Metanephros (tissue), 1 donor: ENCODE data around the gene ZSCAN16. TPM values are rescaled to one million over a fixed set of nuclear protein-coding genes. Genes with fewer than 3 reads are reported as not detected.

Source experiments
- total RNA-seq: library from RNA; depleted of rRNA; stranded (reverse); fragments of >200 nt; gene quantifications from one replicate; pipeline ENCODE4 v1.2.3, GENCODE V29; 2014

The ZSCAN16 gene
- 4.4 TPM for total RNA-seq

GRCh38 chr6:28124350-28124970, at the start of gene ZSCAN16:
ZSCAN16 (plus strand) TSS chr6:28124609; CDS start chr6:28125444, 835 bp downstream.

GRCh38 chr6:28080381-28080630, 44.1 kb upstream of the ZSCAN16 start, which contains the start of gene ZNF165:
ZNF165 (plus strand) TSS chr6:28080568; CDS start chr6:28085481, 4,913 bp downstream.

GRCh38 chr6:28141500-28142329, 17.3 kb downstream of the ZSCAN16 start, which contains the start of gene ZKSCAN8:
ZKSCAN8 (plus strand) TSS chr6:28141883; CDS start chr6:28148408, 6,525 bp downstream.

Other genes with a start within 250 kb of the ZSCAN16 start
- gene OR2B2, start 212.2 kb upstream of the ZSCAN16 start, total RNA-seq, result not detected
- 0.23 TPM for gene OR2B6, start 167.4 kb upstream of the ZSCAN16 start, total RNA-seq
- 3.0 TPM for gene ZNF165, start 44.0 kb upstream of the ZSCAN16 start, total RNA-seq
- 31.7 TPM for gene ZKSCAN8, start 17.3 kb downstream of the ZSCAN16 start, total RNA-seq
- gene ZSCAN9, start 100.7 kb downstream of the ZSCAN16 start, total RNA-seq, result 16.6 TPM
- gene ZKSCAN4, start 127.7 kb downstream of the ZSCAN16 start, total RNA-seq, result 7.6 TPM
- 1.6 TPM for gene NKAPL, start 134.7 kb downstream of the ZSCAN16 start, total RNA-seq
- gene ZSCAN26, start 142.5 kb downstream of the ZSCAN16 start, total RNA-seq, result 31.0 TPM
- gene PGBD1, start 157.0 kb downstream of the ZSCAN16 start, total RNA-seq, result 6.4 TPM
- gene ZSCAN31, start 211.5 kb downstream of the ZSCAN16 start, total RNA-seq, result 8.6 TPM
- 8.6 TPM for gene ZKSCAN3, start 225.3 kb downstream of the ZSCAN16 start, total RNA-seq